Stomach (tissue), 4 donors: Measurements from ENCODE around the gene ASIC4.

Source experiments
- EP300 ChIP-seq: sonication (generic); formaldehyde crosslinking; IDR thresholded peaks from one replicate; pipeline ENCODE4 v1.6.1; 2017; ENCODE audit warnings: antibody characterized with exemption
- POLR2A ChIP-seq, 4 donors: fragments of 450-650 bp; IDR thresholded peaks; one replicate each; pipeline ENCODE4 v1.6.1; 2016; ENCODE audit warnings: antibody characterized with exemption in 4 of 4, control low read depth in 2 of 4, mild to moderate bottlenecking in 1 of 4, moderate library complexity in 1 of 4
- POLR2AphosphoS5 ChIP-seq, 3 donors: sonication (generic); formaldehyde crosslinking; IDR thresholded peaks; one replicate each; pipeline ENCODE4 v1.6.1; 2016; ENCODE audit warnings: antibody characterized with exemption in 3 of 3
- TF ChIP-seq, protein P1 (sequence below), 7 experiments: fragments of 450-650 bp in 4 of 7; fragments of 200-600 bp in 3 of 7; sonication (generic) in 3 of 7; IDR thresholded peaks; one replicate each; pipeline ENCODE4 v1.5.1; 2016 to 2019; ENCODE audit warnings: antibody characterized with exemption in 7 of 7, control low read depth in 2 of 7, mild to moderate bottlenecking in 1 of 7

- peak in 1 of 3 donors; percentile 52 for TF ChIP-seq POLR2AphosphoS5 (IDR thresholded peaks at IDR 0.05)
- no peak for TF ChIP-seq POLR2A (IDR thresholded peaks at IDR 0.05)
- TF ChIP-seq, protein P1, sequence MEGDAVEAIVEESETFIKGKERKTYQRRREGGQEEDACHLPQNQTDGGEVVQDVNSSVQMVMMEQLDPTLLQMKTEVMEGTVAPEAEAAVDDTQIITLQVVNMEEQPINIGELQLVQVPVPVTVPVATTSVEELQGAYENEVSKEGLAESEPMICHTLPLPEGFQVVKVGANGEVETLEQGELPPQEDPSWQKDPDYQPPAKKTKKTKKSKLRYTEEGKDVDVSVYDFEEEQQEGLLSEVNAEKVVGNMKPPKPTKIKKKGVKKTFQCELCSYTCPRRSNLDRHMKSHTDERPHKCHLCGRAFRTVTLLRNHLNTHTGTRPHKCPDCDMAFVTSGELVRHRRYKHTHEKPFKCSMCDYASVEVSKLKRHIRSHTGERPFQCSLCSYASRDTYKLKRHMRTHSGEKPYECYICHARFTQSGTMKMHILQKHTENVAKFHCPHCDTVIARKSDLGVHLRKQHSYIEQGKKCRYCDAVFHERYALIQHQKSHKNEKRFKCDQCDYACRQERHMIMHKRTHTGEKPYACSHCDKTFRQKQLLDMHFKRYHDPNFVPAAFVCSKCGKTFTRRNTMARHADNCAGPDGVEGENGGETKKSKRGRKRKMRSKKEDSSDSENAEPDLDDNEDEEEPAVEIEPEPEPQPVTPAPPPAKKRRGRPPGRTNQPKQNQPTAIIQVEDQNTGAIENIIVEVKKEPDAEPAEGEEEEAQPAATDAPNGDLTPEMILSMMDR (IDR thresholded peaks at IDR 0.05) = no peak
- TF ChIP-seq EP300 = no peak
Measured at GRCh38 chr2:219496825-219497494, 17.3 kb upstream of the ASIC4 start.
